Neutrophil (primary cell): ENCODE measurements around the gene NAA35.

Source experiments
- H3K27ac ChIP-seq: fragments of 200-600 bp; sonication (generic); 2 replicates; pipeline ENCODE4 v1.5.1; 2016; ENCODE audit warnings: mild to moderate bottlenecking, moderate library complexity
- H3K27me3 ChIP-seq: fragments of 200-600 bp; sonication (generic); 2 replicates; pipeline ENCODE4 v1.6.0; 2016; ENCODE audit warnings: mild to moderate bottlenecking
- H3K36me3 ChIP-seq: fragments of 200-600 bp; sonication (generic); 2 replicates; pipeline ENCODE4 v1.5.1; 2017
- H3K4me1 ChIP-seq, 2 experiments: fragments of 200-600 bp in 1 of 2; sonication (generic) in 1 of 2; 1 replicate in 1 of 2; 2 replicates in 1 of 2; pipeline versions ENCODE4 v1.5.1 to v1.6.1; 2013 to 2016; ENCODE audit warnings: low read depth in 1 of 2, low read length in 1 of 2, mild to moderate bottlenecking in 1 of 2, moderate library complexity in 1 of 2; ENCODE audit not compliant: control insufficient read depth in 1 of 2, insufficient read depth in 1 of 2
- H3K4me3 ChIP-seq, 2 experiments: fragments of 200-600 bp in 1 of 2; sonication (generic) in 1 of 2; 1 replicate in 1 of 2; 2 replicates in 1 of 2; pipeline ENCODE4 v1.5.1; 2013 to 2016; ENCODE audit warnings: low read depth in 1 of 2, low read length in 1 of 2, mild to moderate bottlenecking in 1 of 2, moderate library complexity in 1 of 2
- H3K9me3 ChIP-seq: fragments of 200-600 bp; sonication (generic); 2 replicates; pipeline ENCODE4 v1.5.1; 2016
- CTCF ChIP-seq: fragments of 200-600 bp; sonication (generic); IDR thresholded peaks from 2 replicates; pipeline ENCODE4 v1.5.1; 2016; ENCODE audit warnings: antibody characterized with exemption

Gene NAA35

GRCh38 chr9:86057491-86057890 lies 116.5 kb downstream of the NAA35 start:
- Histone ChIP-seq H3K9me3 (no peaks in the 10 kb centered on the region), H3K4me3 (no peak overlapping the region), H3K4me1 (peaks cover 17 to 20% of the 10 kb centered on the region in 2 experiments), H3K36me3 (no peaks in the 10 kb centered on the region), H3K27ac (no peak overlapping the region), H3K27me3 (no peaks in the 10 kb centered on the region)
- no peak for TF ChIP-seq CTCF

GRCh38 chr9:86061972-86062739 lies 121.2 kb downstream of the NAA35 start:
- TF ChIP-seq CTCF = no peak
- Histone ChIP-seq H3K27ac (no peak overlapping the region), H3K9me3 (no peaks in the 10 kb centered on the region), H3K4me1 (peaks cover 32% of the 10 kb centered on the region in 2 experiments), H3K4me3 (no peak overlapping the region), H3K27me3 (no peaks in the 10 kb centered on the region), H3K36me3 (no peaks in the 10 kb centered on the region)

GRCh38 chr9:86062845-86063693 lies 122.1 kb downstream of the NAA35 start:
- no peak overlapping the region for H3K27ac ChIP-seq
- peaks cover 40 to 42% of the 10 kb centered on the region in 2 experiments for H3K4me1 ChIP-seq

GRCh38 chr9:86064220-86064619 lies 123.3 kb downstream of the NAA35 start:
- no peak overlapping the region for H3K27ac ChIP-seq
- no peak overlapping the region for H3K4me3 ChIP-seq
- no peaks in the 10 kb centered on the region for H3K36me3 ChIP-seq
- no peaks in the 10 kb centered on the region for H3K27me3 ChIP-seq
- H3K4me1 ChIP-seq = peaks cover 51 to 53% of the 10 kb centered on the region in 2 experiments
- no peaks in the 10 kb centered on the region for H3K9me3 ChIP-seq
- no peak for TF ChIP-seq CTCF

More at GRCh38 chr9:86062845-86063693, 122.1 kb downstream of the NAA35 start:
- H3K36me3 ChIP-seq = no peaks in the 10 kb centered on the region
- H3K4me3 ChIP-seq = no peak overlapping the region
- TF ChIP-seq CTCF = no peak
- H3K9me3 ChIP-seq = no peaks in the 10 kb centered on the region
- H3K27me3 ChIP-seq = no peaks in the 10 kb centered on the region

GRCh38 chr9:86069206-86069869 lies 128.4 kb downstream of the NAA35 start:
- no peaks in the 10 kb centered on the region for H3K36me3 ChIP-seq
- H3K27ac ChIP-seq = peak overlapping the region; percentile 75
- TF ChIP-seq CTCF = no peak
- peak overlapping the region; percentile 4 to 12 for H3K4me3 ChIP-seq
- no peaks in the 10 kb centered on the region for H3K9me3 ChIP-seq
- peaks cover 37 to 38% of the 10 kb centered on the region in 2 experiments for H3K4me1 ChIP-seq
- no peaks in the 10 kb centered on the region for H3K27me3 ChIP-seq
